HG03066 (cell line): ENCODE results near the gene OR2T33.
A peak's percentile ranks its signal among the peaks of the same experiment; 100 is the strongest.
"Not testable (repeated sequence)": the region's sequence is repeated elsewhere in the genome, so short reads cannot be mapped to it uniquely, and the experiment has no call there.

ENCODE experiments used
- ATAC-seq: cut with Tn5 transposase; IDR thresholded peaks from one replicate; pipeline ENCODE4 v1.9.1; 2021; ENCODE audit warnings: low read depth; ENCODE audit not compliant: unreplicated experiment

The OR2T33 gene, protein sequence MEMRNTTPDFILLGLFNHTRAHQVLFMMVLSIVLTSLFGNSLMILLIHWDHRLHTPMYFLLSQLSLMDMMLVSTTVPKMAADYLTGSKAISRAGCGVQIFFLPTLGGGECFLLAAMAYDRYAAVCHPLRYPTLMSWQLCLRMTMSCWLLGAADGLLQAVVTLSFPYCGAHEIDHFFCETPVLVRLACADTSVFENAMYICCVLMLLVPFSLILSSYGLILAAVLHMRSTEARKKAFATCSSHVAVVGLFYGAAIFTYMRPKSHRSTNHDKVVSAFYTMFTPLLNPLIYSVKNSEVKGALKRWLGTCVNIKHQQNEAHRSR

DNA sequence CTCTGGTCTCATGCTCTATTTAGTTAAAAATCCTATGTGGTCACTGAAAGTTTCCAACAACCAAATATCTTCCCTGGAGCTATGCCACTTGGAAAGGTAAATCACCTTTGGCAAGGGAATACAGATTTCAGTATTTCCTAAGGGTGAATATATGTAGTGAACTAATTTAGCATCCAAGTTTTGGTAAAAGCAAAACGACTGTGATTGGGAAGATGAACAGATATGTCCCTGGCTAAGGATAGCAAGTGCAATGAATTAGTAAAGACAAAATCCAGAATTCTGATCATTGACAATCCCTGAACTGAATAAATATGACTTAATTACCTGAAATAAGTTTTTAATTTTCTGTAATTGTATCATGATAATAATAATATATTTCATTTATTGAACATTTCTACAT, at the start of gene OR2T33:
TSS of gene OR2T33 (minus strand) at position 101 of the 400 bp plus-strand sequence. CDS start 4,162 bp downstream, outside the sequence.
- no peak for ATAC-seq

DNA sequence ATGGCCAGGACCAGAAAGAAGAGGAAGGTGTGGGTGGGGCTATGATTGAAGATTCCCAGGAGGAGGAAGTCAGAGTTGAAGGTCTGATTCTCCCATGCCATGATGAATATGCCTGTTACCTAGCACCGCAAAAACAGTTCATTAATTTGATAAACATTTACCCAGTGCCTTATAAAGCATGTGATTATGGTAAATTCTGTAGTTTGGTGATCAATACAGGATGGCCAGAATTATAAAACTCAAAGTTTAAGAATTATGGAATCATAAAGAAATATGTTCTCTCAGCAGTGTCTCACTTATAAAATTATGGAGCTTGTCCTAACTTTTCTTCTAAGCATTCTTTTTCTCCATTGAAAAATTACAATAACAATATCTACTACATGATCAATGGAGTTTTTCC, 46.7 kb upstream of the OR2T33 start, which contains the start of gene OR2M7:
TSS of gene OR2M7 (minus strand) at position 101 of the 400 bp plus-strand sequence. CDS start at position 101, 0 bp downstream.
- no peak for ATAC-seq

DNA sequence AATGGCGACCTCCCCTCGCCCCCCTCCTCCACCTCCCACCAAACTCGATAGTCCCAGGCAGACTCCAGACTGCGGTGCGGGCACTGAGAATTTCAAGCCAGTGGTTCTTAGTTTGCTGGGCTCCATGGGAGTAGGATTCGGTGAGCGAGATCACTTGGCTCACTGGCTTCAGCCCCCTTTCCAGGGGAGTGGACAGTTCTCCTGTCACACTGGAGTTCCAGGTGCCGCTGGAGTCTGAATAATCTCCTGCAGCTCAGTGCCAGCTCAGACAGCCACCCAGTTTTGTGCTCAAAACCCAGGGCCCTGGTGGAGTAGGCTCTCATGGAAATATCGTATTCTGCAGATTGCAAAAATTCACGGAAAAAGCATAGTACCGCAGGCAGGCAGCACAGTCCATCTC, 39.0 kb upstream of the OR2T33 start:
- no peak for ATAC-seq

DNA sequence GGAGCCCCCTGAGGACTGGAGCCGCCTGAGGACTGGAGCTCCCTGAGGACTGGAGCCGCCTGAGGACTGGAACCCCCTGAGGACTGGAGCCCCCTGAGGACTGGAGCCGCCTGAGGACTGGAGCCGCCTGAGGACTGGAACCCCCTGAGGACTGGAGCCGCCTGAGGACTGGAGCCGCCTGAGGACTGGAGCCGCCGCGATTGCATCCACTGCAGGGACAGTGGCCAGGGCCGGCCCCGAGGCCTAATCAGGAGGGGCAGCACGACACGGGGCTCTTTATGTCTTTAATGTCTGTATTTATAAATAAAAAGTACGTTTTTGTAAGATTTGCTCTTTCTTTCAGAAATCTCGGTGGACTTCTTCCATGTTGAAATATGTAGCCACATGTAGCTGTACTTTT, 29.0 kb upstream of the OR2T33 start:
- not testable (repeated sequence) for ATAC-seq

DNA sequence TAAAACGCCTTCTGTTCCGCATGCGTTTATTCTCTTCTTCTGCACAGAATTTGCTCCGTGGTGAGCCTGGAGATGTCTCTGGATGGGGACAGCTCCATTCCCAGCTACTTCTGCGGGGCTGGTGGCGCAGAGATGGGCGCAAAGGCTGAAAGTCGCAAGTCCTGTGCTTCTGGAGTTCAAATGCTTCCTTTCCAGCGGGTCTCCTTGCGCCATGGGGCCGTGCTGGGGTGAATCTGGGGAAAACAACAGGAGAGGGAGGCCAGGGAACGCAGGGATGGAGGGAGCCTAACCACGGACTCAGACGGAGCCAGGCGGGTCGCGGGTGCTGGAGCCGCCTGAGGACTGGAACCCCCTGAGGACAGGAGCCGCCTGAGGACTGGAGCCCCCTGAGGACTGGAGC, 28.3 kb upstream of the OR2T33 start:
- no peak for ATAC-seq

DNA sequence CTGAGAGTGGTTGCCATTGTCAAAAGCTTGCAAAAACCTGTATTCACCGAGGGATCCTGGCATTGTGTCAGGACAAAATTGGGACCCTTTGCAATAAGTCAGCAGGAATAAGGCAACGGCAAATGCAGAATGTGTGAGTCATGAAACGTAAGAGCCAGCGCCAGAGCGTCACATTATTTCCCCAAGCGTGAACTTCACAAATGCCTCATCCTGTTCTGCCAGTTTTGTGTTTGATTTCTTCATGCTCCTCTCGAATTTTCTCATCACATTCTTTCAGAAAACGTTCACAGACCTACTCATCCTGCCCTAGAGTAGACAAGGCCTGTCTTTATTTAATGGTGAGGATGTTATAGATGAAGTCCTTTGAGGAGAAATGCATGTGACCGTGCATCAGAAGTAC, 27.9 kb upstream of the OR2T33 start:
- ATAC-seq, result not testable (repeated sequence)

DNA sequence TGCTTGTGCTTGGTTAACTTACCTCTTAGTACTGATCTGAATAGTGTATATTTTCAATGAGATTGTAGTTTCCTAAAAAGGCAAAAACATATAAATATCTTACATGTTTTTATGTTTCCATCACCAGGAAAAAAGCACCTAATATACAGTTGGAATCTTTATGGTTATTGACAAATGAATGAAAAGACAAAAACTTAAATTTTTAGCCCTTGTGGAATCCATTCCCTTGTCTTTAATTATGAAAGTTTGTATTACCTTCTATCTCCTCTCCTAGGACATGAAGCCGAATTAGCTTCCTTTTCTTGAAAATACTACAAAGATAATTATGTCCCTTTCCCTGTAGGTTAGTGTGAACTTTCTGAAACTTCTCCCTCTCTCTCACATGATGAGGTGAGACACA, 25.5 kb upstream of the OR2T33 start, which contains the start of gene OR2T12:
TSS of gene OR2T12 (minus strand) at position 101 of the 400 bp plus-strand sequence. CDS start 7,846 bp downstream, outside the sequence.
- no peak for ATAC-seq

DNA sequence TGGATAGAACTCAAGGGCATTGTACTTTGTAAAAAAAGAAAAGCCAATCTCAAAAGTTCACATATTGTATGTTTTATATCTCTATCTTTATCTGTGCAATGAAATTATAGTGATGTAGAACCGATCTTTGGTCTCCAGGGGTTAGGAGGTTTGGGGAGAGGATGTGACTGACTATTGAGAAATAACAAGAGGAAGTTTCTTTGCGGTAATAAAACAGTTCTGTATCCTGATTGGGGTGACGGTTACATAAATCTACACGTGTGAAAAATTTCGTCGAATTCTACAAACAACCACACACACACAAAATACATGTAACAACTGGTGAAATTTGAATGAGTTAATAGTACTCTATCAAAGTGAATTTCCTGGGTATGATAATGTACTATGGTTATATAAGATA, 10.6 kb upstream of the OR2T33 start:
- no peak for ATAC-seq

DNA sequence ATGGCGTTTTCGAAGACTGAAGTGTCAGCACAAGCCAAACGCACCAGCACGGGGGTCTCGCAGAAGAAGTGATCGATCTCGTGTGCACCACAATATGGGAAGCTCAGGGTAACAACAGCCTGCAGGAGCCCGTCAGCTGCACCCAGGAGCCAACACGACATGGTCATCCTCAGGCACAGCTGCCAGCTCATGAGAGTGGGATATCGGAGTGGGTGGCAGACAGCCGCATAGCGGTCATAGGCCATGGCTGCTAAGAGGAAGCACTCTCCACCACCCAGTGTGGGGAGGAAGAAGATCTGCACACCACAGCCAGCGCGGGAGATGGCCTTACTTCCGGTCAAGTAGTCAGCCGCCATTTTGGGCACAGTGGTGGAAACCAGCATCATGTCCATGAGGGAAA, 4.6 kb downstream of the OR2T33 start:
- not testable (repeated sequence) for ATAC-seq

DNA sequence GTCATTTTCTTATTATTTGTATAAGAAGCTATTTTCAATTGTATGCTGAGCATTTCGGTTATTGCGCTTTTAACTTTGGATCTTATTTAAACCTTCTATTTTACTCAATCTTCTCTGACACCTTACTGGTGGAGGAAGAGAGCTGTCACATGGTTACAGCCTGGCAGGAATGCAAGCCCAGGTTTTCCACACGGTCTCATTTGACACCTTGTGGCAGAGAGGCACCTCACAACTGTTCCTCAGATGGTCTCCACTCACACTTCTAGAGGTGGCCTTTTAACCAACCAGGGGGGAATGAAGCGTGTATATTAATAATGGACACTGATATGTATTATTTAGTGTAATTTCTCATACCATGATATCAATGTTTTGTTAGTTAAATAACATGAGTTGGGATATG, 9.6 kb downstream of the OR2T33 start:
- ATAC-seq, result no peak

DNA sequence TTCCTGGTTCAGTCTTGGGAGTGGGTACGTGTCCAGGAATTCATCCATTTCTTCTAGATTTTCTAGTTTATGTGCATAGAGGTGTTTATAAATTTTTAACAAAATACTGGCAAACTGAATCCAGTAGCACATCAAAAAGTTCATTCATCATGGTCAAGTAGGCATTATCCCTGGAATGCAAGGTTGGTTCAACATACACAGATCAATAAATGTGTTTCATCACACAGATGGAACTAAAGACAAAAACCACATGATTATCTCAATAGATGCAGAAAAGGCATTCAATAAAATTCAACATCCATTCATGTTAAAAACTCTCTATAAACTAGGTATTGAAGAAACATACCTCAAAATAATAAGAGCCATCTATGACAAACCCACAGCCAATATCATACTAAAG, 18.5 kb downstream of the OR2T33 start:
- not testable (repeated sequence) for ATAC-seq

DNA sequence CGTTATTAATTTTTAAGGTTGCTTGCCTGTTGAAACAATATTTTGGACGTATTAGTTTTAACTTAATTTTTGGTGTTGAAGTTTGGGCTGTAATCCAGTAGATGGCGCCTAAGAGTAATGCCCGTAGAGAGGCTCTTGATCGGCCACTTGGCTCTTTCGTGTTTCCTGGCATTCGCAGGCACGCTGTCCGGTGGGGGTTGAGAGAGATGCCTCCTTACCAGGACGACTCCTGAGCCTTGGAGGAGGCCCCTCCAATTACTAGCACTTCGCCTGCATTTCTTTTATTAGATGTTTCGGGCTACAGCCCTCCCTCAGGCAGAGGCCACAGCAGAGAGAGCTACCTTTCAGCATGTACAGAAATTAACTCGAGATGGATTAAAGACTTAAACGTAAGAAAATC, 34.6 kb downstream of the OR2T33 start:
- ATAC-seq, result peak; percentile 88

DNA sequence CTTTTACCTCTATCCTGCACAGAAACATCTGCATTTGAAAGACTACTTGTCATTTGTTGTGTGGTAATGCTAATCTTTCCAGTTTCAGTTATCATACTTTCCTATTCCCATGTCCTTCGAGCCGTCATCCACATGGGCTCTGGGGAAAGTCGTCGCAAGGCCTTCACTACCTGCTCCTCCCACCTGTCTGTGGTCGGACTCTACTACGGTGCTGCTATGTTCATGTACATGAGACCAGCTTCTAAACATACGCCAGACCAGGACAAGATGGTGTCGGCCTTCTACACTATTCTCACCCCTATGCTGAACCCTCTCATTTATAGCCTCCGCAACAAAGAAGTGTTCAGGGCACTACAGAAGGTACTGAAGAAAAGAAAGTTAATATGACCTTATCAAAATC, 38.3 kb downstream of the OR2T33 start:
- no peak for ATAC-seq

DNA sequence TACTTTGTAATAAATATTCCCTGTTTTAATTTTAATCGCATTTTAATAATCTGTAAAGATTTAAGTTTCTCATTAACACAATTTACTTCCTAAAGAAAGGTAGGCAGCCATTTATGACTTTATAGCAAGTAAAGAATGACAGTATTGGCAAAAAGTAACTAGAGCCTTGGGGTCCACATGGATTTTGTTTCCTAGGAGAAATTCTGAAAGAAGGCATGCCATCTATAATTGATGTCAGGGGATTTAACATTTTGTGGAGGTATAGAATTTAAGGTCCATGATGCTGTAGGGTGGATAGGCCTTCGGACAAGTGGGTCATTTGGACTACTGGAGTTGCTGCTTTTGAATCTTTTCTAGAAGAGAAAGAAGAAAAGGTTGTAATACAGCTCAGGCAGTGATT, 46.7 kb downstream of the OR2T33 start, which contains the start of gene OR2M4:
TSS of gene OR2M4 (plus strand) at position 301 of the 400 bp plus-strand sequence. CDS start 7,512 bp downstream, outside the sequence.
- no peak for ATAC-seq

DNA sequence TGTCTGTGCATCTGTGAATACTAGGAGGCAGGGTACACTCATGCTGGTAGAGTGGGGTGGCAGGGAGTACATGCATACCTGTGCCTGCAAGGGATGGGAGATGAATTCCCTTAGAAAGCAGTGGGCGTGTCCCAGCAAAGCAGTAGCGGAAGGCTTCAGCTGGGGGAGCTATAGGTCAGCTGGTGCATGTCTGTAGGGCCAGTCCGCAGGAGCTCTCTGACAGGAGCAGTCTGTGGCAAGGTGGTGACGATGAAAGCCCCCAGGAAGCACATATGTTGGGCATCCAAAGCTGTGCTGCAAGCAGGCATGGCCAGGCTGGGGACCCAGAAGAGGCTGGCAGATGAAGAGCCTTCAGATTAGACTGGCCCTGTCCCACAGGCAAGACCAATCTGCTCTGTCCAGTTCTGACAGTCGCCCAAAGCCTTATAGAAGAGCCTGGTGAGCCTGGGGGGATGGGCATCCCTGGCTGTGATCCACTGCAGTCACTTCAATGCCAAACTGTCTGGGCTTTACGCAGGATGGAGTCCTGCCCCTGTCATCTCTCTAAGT, 48.3 kb downstream of the OR2T33 start:
- ATAC-seq, result no peak

DNA sequence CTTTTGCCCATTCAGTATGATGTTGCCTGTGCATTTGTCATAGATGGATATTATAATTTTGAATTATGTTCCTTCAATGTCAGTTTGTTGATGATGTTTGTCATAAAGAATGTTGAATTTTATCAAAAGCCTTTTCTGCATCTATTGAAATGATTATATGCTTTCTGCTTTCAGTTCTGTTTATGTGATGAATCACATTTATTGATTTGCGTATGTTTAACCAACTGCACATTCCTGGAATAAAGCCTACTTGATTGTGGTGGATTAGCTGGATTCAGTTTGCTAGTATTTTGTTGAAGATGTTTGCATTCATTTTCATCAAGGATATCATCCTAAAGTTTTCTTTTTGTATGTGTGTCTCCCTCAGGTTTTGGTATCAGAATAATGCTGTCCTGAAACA, 52.2 kb downstream of the OR2T33 start:
- no peak for ATAC-seq
